HG03354 (cell line): ENCODE results near the gene SLC6A2.

Experiments
- ATAC-seq: cut with Tn5 transposase; IDR thresholded peaks from one replicate; pipeline ENCODE4 v1.9.1; 2021; ENCODE audit warnings: mild to moderate bottlenecking; ENCODE audit not compliant: unreplicated experiment, poor library complexity, severe bottlenecking

SLC6A2 gene

GRCh38 chr16:55668340-55669281 lies 12.8 kb downstream of the SLC6A2 start:
- ATAC-seq, result no peak

GRCh38 chr16:55671206-55671973 lies 15.6 kb downstream of the SLC6A2 start:
- ATAC-seq, result no peak

GRCh38 chr16:55671974-55672280 lies 16.1 kb downstream of the SLC6A2 start:
- ATAC-seq, result no peak

GRCh38 chr16:55672471-55672870 lies 16.7 kb downstream of the SLC6A2 start:
- no peak for ATAC-seq

- no peak for ATAC-seq
These were observed 22.5 kb downstream of the SLC6A2 start for GRCh38 chr16:55678161-55678821.

GRCh38 chr16:55682086-55682485 lies 26.3 kb downstream of the SLC6A2 start:
- ATAC-seq, result no peak

- no peak for ATAC-seq
These were observed 30.2 kb downstream of the SLC6A2 start for GRCh38 chr16:55685973-55686372.

GRCh38 chr16:55686671-55687070 lies 30.9 kb downstream of the SLC6A2 start:
- ATAC-seq, result no peak

GRCh38 chr16:55687802-55688201 lies 32.0 kb downstream of the SLC6A2 start:
- ATAC-seq, result no peak

GRCh38 chr16:55690841-55691240 lies 35.1 kb downstream of the SLC6A2 start:
- ATAC-seq, result no peak

- ATAC-seq, result no peak
These were observed 36.0 kb downstream of the SLC6A2 start for GRCh38 chr16:55691771-55692170.

- ATAC-seq, result no peak
These were observed 39.8 kb downstream of the SLC6A2 start for GRCh38 chr16:55695595-55695994.

- no peak for ATAC-seq
These were observed 42.1 kb downstream of the SLC6A2 start for GRCh38 chr16:55697867-55698266.

- no peak for ATAC-seq
These were observed 42.5 kb downstream of the SLC6A2 start for GRCh38 chr16:55698331-55698730.

GRCh38 chr16:55698946-55699345 lies 43.2 kb downstream of the SLC6A2 start:
- ATAC-seq, result no peak

GRCh38 chr16:55699616-55700015 lies 43.8 kb downstream of the SLC6A2 start:
- no peak for ATAC-seq

GRCh38 chr16:55700067-55700466 lies 44.3 kb downstream of the SLC6A2 start:
- ATAC-seq, result no peak

- no peak for ATAC-seq
These were observed 45.2 kb downstream of the SLC6A2 start for GRCh38 chr16:55700961-55701360.

GRCh38 chr16:55701442-55702319 lies 45.9 kb downstream of the SLC6A2 start:
- peak; percentile 82 for ATAC-seq
